Right ventricle myocardium superior (tissue), 1 donor: ENCODE data around the gene SRRM2. TPM values are rescaled to one million over a fixed set of nuclear protein-coding genes. Genes with fewer than 3 reads are reported as not detected.

Experiments used
- total RNA-seq: library from RNA; stranded (reverse); fragmentation: NEBNext Ultra II Directional; extraction: Animal tissue kit (Norgen Biotek cat#: 25700); gene quantifications from one replicate; pipeline ENCODE4 v1.2.1, GENCODE V29; 2021
- donor health status: DM: no; HTN: yes; CAD: no; lungs with severe emphysema.

SRRM2 gene
- total RNA-seq, 1 donor from 2014 or later: 243 TPM

Other genes starting within 250 kb of the SRRM2 start
- gene ATP6V0C, start 238.7 kb upstream of the SRRM2 start, total RNA-seq: 129 TPM
- gene AMDHD2, start 232.3 kb upstream of the SRRM2 start, total RNA-seq: 13.4 TPM
- gene CEMP1, start 221.2 kb upstream of the SRRM2 start, total RNA-seq: not detected
- 38.5 TPM for gene PDPK1, start 214.6 kb upstream of the SRRM2 start, total RNA-seq
- 9.8 TPM for gene KCTD5, start 70.1 kb upstream of the SRRM2 start, total RNA-seq
- gene PRSS27, start 32.4 kb upstream of the SRRM2 start, total RNA-seq: 0.30 TPM
- gene ELOB, start 24.6 kb downstream of the SRRM2 start, total RNA-seq: 299 TPM
- gene PRSS33, start 34.9 kb downstream of the SRRM2 start, total RNA-seq: not detected
- not detected for gene PRSS41, start 45.8 kb downstream of the SRRM2 start, total RNA-seq
- gene PRSS21, start 64.6 kb downstream of the SRRM2 start, total RNA-seq: not detected
- gene ZG16B, start 77.7 kb downstream of the SRRM2 start, total RNA-seq: not detected
- gene PRSS22, start 105.5 kb downstream of the SRRM2 start, total RNA-seq: not detected
- 27.9 TPM for gene FLYWCH2, start 130.6 kb downstream of the SRRM2 start, total RNA-seq
- 36.8 TPM for gene FLYWCH1, start 159.3 kb downstream of the SRRM2 start, total RNA-seq
- not detected for gene KREMEN2, start 211.6 kb downstream of the SRRM2 start, total RNA-seq
- 7.7 TPM for gene PAQR4, start 216.7 kb downstream of the SRRM2 start, total RNA-seq
- 1.1 TPM for gene PKMYT1, start 227.8 kb downstream of the SRRM2 start, total RNA-seq